HG03039 (cell line): ENCODE data around the gene ANXA11.
A peak's percentile ranks its signal among the peaks of the same experiment; 100 is the strongest.
"Not testable (repeated sequence)": the region's sequence is repeated elsewhere in the genome, so short reads cannot be mapped to it uniquely, and the experiment has no call there.

Experiments
- ATAC-seq: cut with Tn5 transposase; IDR thresholded peaks from one replicate; pipeline ENCODE4 v1.9.1; 2021; ENCODE audit warnings: mild to moderate bottlenecking, moderate library complexity; ENCODE audit not compliant: unreplicated experiment

Gene ANXA11

GRCh38 chr10:80148166-80148805, 57.1 kb downstream of the ANXA11 start:
- no peak for ATAC-seq

- ATAC-seq: no peak
Observed at GRCh38 chr10:80146918-80147317, 58.4 kb downstream of the ANXA11 start.

DNA sequence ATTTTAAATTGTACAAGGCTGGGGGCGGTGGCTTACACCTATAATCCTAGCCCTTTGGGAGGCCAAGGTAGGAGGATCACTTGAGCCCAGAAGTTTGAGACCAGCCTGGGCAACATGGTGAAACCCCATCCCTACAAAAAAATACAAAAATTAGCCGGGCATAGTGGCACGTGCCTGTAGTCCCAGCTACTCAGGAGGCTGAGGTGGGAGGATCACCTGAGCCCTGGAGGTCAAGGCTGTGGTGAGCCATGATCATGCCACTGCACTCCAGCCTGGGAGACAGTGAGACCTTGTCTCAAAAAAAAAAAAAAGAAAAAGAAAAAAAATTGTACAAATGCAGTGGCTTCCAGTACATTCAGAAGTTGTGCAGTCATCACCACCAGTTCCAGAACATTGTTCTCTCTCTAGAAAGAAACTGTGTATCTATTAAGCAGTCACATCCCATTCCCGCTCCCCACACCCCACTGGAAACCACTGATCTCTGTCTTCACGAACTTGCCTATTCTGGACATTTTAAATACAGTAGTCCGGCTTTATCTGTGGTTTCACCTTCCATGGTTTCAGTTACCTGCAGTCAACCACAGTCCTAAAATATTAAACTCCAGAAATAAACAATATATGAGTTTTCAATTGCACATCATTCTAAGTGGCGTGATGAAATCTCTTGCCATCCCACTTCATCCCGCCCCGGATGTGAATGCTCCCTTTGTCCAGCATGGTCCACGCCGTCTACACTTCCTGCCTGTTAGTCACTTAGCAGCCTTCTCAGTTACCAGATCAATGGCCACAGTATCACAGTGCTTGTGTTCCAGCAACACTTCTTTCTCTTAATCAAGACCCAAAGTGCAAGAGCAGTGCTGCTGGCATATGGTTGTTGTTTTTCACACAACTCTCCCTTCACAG, 59.7 kb downstream of the ANXA11 start:
- not testable (repeated sequence) for ATAC-seq

DNA sequence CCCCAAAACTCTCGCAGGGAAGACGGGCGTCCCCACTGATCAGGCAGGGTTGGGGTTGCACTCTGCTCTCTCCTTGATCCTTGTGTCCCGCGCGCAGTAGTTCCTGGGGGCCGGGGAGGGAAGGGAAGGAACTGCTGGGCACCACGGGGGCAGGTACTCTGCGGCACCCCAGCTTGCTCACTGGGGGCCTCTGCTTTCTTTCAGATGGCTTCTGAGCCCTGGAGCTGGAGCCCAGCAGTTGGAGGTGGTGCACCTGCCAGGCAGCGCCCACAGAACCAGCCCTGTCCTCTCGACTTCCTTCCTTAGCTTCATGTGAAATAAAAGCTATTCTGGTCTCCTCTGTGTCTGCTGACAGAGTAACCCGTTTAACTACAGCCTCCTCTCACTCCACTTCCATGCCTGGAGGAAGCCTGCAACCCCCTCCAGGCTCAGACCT, 60.6 kb downstream of the ANXA11 start:
- ATAC-seq: no peak

DNA sequence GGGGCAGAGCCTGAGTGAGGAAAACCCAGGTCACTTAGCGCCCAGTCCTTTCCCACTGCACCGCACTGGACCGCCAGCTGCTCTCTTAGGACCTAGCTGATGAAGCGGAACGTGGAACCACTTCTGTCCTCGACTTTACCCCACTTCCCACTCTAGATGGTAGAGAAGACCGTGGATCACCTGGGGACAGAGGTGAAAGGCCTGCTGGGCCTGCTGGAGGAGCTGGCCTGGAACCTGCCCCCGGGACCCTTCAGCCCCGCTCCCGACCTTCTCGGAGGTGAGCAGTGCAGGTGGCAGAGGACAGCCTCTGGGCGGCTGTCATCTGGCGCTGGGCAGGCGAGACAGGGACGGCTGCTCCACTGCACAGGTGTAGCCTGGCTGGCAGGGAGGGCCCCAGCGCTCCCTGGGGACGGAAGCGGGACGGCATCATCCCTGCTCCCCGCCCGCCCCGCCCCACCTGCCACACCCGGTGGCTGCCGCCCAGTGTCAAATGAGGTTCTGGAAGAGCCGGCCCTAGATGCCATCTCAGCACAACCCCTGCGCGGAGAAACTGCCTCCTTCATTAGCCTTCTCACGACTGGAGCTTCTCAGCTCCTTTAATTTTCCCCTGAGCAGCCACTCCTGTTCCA, 61.2 kb downstream of the ANXA11 start:
- ATAC-seq: peak; percentile 47

DNA sequence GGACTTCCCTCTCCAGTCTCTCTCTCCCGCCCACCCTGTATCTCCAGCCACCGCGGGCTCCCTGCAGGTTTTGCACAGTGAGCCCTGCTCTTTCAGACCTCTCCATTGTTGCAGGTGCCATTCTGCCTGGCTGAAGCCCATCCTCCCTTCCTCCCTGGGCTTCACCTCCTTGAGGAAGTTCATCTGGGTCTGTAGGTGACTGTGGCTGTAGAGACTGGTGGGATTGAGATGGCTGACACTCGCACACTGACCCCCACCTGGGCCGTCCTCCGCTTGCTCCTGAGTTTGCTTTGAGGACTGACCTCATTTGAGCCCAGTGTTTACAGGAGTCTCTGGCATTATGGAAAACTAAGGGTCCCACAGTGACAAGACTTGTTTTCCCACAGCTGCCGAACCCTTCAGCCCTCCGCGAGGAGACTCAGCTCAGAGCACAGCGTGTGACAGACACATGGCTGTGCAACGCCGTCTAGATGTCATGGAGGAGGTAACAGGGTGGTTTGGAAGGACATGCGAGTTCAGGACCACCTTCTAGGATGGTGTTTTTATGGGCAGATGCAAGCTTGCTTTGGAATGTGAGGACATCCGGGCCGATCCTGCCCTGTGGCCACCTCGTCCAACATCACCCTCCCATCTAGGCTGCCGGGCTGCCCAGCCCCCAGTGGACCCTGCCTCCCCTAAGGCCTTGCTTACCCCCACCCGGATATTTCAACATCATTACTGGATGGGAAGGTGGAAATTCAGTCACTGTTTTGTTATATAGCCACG, 63.5 kb downstream of the ANXA11 start:
- no peak for ATAC-seq

DNA sequence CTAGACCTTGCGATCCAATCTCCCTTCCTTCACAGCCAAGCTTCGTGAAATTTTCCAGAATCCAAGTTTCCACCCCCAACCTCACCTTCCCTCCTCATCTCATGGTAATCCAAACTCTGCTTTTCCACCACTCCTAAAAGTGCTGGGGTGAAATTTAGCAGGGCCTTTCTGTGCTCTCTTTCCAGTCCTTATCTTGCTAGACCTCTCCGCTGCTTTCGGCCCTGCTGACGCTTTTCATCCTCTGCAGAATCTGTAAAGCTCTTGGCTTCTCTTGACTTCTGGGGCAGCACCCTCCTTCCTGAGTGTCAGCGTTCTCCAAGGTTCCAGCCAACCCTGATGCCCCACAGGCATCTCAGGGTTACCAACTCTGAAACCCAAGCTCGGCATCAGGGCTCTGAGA, 65.1 kb downstream of the ANXA11 start:
- no peak for ATAC-seq

- no peak for ATAC-seq
Observed at GRCh38 chr10:80139265-80139664, 66.1 kb downstream of the ANXA11 start.

GRCh38 chr10:80137920-80138319, 67.4 kb downstream of the ANXA11 start:
- ATAC-seq: no peak

DNA sequence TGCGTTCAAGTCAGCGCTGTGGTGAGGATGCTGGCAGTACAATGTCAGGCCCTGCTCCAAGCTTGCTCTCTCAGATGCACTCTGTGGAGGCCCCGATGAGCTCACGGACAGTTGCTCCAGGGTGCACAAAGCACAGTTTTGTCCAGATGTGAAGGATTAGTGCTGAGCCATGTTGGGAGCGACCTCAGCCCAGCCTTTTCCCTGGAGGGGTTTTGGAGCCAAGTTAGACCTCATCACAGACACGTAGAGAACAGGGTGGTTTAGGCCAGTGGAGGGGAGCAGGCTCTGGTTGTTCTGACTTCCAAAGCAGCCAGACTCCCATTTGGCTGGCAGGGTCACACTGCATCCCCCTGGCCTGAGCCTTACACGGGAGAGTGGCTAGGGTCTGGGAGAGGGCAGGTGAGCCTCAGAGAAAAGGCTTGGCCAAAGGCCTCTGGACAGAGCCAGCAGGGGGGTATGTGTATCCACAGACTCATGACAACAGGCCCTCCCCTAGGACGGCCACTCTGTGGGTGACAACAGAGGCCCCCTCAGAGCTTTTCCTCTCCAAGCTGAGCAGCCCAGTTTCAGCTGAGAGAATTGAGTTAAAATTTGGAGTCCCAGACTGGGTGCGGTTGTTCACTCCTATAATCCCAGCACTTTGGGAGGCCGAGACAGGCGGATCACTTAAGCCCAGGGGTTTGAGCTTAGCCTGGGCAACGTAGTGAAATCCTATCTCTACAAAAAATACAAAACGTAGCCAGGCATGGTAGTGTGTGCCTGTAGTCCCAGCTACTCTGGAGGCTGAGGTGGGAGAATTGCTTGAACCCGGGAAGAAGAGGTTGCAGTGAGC, 68.1 kb downstream of the ANXA11 start:
- no peak for ATAC-seq

- no peak for ATAC-seq
Observed at GRCh38 chr10:80136134-80136571, 69.2 kb downstream of the ANXA11 start.

DNA sequence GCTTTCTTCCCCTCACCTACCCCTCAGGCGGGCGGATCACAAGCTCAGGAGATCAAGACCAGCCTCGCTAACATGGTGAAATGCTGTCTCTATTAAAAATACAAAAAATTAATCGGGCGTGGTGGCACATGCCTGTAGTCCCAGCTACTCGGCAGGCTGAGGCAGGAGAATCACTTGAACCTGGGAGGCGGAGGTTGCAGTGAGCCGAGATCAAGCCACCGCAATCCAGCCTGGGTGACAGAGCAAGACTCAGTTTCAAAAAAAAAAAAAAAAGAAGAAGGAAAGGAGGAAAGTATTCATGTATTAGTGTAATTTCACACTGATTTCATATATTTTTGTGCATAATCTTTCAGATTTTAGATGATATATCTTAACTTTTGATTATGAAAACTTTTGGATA, 71.7 kb downstream of the ANXA11 start:
- ATAC-seq: not testable (repeated sequence)

GRCh38 chr10:80133206-80133605, 72.1 kb downstream of the ANXA11 start:
- ATAC-seq: no peak

DNA sequence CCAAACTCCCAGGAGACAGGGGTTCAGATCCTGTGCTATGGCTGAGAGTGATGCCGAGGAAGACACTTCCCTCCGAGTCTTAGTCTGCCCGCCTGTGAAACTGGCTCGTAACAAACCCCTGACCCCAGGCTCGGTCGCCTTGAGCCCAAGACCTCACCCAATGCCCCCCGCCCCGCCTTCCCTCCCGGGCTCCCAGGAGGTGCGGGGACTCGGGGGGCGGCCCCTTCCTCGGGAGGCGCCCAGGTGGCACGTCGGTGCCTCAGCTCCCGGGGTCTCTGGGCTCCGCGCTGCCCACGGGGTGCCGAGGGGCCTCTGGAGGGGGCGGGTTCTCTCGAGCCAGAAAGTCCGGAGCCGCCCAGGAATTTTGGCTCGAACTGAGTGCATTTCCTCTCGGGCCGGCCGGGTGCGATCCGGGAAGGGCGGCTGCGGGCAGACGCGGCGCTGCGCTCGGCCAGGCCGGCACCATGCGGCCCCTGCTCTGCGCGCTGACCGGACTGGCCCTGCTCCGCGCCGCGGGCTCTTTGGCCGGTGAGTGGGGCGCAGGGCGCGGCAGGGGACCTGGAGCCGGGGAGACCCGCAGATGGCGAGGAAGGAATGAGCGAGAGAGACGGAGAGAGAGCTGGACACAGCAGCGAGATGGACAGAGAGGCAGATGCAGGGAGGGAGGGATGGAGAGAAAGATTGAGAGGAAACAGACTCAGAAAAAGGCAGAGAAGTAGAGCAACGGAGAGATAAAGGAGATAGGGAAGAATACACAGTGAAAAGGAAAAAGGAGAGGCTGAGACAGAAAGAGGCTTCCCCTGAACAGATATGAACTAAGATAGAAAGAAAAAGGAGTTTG, 72.8 kb downstream of the ANXA11 start, which contains the start of gene PLAC9:
Gene PLAC9 (plus strand): TSS at position 432 of the 841 bp plus-strand sequence. CDS start 33 bp downstream, at position 465.
- ATAC-seq: no peak

DNA sequence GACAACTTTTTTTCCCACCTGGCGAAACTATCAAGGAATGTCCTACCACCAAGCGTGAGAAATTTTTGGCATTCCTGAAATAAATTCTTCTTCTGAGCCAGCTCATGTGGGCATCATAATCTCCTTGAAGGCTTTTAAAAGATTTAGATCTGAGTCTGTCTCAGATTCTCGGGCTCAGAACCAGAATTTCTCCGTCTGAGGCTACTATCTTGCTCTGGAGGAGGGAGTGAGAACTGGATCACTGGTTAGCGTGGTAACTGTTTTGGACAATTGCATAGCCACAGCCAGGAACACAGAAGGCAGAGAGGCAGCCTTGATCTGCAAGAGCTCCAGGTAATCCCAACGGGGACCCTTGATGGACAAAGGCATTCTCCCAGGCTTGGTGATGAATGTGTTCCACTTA, 73.8 kb downstream of the ANXA11 start:
- no peak for ATAC-seq

DNA sequence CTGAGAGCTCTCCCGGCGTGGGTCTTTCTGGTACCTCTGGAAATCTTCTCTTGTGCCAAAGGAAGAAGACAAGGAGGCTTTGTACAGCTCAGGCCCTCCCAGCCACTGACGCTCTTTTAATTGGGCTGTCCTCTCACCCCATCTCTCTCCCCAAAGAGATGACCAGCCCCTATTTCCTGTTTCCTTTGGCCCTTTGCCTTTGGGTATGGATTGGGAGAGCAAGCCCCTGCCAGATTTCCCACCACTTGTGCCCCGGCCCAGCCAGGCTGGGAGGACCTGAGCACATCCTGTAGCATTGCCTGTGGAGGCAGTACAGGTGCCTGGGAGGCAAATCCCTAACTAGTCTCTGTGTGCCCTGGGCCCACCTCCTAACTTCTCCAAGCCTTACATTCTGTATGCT, 78.5 kb downstream of the ANXA11 start:
- no peak for ATAC-seq

DNA sequence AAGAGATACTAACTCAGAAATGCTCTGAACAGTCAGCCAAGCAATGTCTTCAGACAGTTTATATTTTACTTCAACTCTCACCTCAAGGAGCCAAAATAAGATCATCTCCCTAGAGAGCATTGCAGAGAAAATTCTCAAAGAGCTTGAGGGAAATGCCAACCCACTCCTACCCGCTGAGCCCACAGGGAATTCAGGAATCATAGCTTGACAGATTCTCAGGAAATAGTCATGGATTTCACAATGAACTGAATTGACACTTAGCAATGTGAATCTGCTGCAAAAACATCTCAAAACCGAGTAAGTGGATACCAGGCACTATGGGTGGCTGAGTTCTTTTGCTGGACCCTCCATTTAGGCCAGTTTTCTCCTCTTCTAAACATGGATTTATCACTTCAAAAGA, 82.6 kb downstream of the ANXA11 start:
- no peak for ATAC-seq

DNA sequence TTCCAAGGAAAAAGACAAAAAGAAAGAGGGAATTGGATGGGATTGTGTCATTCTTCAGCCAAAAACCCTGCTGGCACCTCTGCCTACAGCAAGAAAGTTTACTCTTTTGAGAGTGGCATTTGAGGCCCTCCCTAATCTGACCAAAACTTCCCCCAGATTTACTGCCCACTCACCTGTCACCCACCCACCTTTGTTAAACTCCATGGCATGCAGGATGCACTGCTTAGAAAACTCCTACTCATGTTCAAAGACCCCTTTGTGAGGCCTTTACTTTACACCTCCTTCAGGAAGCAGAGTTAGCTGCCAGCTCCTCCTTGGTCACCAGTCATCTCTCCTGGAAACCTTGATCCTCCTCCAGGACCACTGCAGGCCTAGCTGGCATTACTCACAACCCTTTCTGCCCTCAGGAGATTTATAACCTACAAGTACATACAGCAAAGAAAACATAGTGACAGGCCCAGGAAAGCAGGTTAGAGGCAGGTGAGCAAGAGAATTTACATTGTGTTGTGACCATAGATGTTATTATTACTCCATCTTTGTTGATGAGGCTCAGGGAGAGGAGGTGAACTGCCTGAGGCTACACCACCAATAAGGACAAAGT, 83.1 kb downstream of the ANXA11 start:
- ATAC-seq: no peak

GRCh38 chr10:80118669-80119068, 86.7 kb downstream of the ANXA11 start:
- no peak for ATAC-seq
